Activated T-helper 17 cell treated with anti-CD3 and anti-CD28 coated beads, Interleukin-2, amount 50 U/mL, for 72 hours (primary cell): ENCODE results near the gene FRRS1L. TPM values are rescaled to one million over a fixed set of nuclear protein-coding genes. Genes with fewer than 3 reads are reported as not detected.

Experiments
- ATAC-seq: fragments of 150-1000 bp; cut with Tn5 transposase; replicated peaks from 2 replicates; pipeline ENCODE4 v1.10.0; 2021; ENCODE audit warnings: mild to moderate bottlenecking, moderate library complexity
- H3K27ac Mint-ChIP-seq: one replicate; pipeline ENCODE4 v1.8.0; 2022; ENCODE audit warnings: mixed read lengths
- H3K27me3 Mint-ChIP-seq: one replicate; pipeline ENCODE4 v1.8.0; 2022; ENCODE audit warnings: mixed read lengths
- H3K36me3 Mint-ChIP-seq: one replicate; pipeline ENCODE4 v1.8.0; 2022; ENCODE audit warnings: low read depth, mild to moderate bottlenecking, mixed read lengths
- H3K4me1 Mint-ChIP-seq: one replicate; pipeline ENCODE4 v1.8.0; 2022; ENCODE audit warnings: mixed read lengths
- H3K4me3 Mint-ChIP-seq: one replicate; pipeline ENCODE4 v1.8.0; 2022; ENCODE audit warnings: mild to moderate bottlenecking, mixed read lengths
- H3K9me3 Mint-ChIP-seq: one replicate; pipeline ENCODE4 v1.8.0; 2022; ENCODE audit warnings: mixed read lengths
- total RNA-seq, 2 donors: library from RNA; stranded (reverse); gene quantifications; one replicate each; pipeline ENCODE4 v1.2.3, GENCODE V29; 2022

FRRS1L gene
- total RNA-seq, 2 donors from 2014 or later = not detected

- no peak for ATAC-seq
- peaks cover 2% of the 10 kb centered on the region for H3K27me3 Mint-ChIP-seq
- H3K4me1 Mint-ChIP-seq = no peaks in the 10 kb centered on the region
- H3K9me3 Mint-ChIP-seq = no peaks in the 10 kb centered on the region
- H3K27ac Mint-ChIP-seq = no peak overlapping the region
- no peak overlapping the region for H3K4me3 Mint-ChIP-seq
- H3K36me3 Mint-ChIP-seq = no peaks in the 10 kb centered on the region
Observed at GRCh38 chr9:109186857-109187520, 19.9 kb upstream of the FRRS1L start.

- Mint-ChIP-seq H3K9me3 (no peaks in the 10 kb centered on the region), H3K27me3 (peaks cover 11% of the 10 kb centered on the region), H3K4me1 (no peaks in the 10 kb centered on the region), H3K4me3 (no peak overlapping the region), H3K36me3 (no peaks in the 10 kb centered on the region), H3K27ac (no peak overlapping the region)
- no peak for ATAC-seq
Observed at GRCh38 chr9:109182940-109183798, 16.1 kb upstream of the FRRS1L start.

DNA sequence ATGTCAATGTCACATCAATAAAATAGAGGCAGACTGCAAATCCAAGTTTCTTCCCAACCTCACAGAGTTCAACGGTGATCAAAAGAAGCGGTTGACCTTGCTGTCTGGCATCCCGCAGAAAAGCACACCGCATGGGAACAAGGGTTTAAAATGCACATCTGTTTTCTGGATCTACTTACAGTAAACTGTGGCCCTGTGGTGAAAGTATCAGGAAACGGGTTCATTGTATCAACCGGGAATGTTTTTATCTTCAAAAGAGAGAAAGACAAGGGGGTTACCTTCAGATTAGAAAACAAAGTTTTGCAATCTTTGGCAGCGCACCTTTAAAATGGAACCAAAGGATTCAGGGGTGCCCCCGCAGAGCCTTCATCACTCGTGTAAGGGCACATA, 15.5 kb upstream of the FRRS1L start:
- no peaks in the 10 kb centered on the region for H3K9me3 Mint-ChIP-seq

GRCh38 chr9:109181284-109181683, 14.2 kb upstream of the FRRS1L start:
- H3K4me3 Mint-ChIP-seq = no peak overlapping the region
- no peak overlapping the region for H3K27ac Mint-ChIP-seq
- ATAC-seq = peak; percentile 96
- H3K9me3 Mint-ChIP-seq = no peaks in the 10 kb centered on the region
- H3K4me1 Mint-ChIP-seq = no peaks in the 10 kb centered on the region
- H3K27me3 Mint-ChIP-seq = peaks cover 11% of the 10 kb centered on the region
- no peaks in the 10 kb centered on the region for H3K36me3 Mint-ChIP-seq

More for the DNA sequence above, 15.5 kb upstream of the FRRS1L start:
- Mint-ChIP-seq H3K4me1 (no peaks in the 10 kb centered on the region), H3K36me3 (no peaks in the 10 kb centered on the region), H3K27ac (no peak overlapping the region), H3K4me3 (no peak overlapping the region), H3K27me3 (peaks cover 11% of the 10 kb centered on the region)
- ATAC-seq = no peak

- H3K36me3 Mint-ChIP-seq = no peaks in the 10 kb centered on the region
- no peaks in the 10 kb centered on the region for H3K9me3 Mint-ChIP-seq
- H3K27ac Mint-ChIP-seq = no peak overlapping the region
- no peak for ATAC-seq
- H3K4me1 Mint-ChIP-seq = no peaks in the 10 kb centered on the region
- H3K27me3 Mint-ChIP-seq = peaks cover 11% of the 10 kb centered on the region
- no peak overlapping the region for H3K4me3 Mint-ChIP-seq
Observed at GRCh38 chr9:109179801-109180523, 12.9 kb upstream of the FRRS1L start.

GRCh38 chr9:109176963-109177362, 9.9 kb upstream of the FRRS1L start:
- peaks cover 12% of the 10 kb centered on the region for H3K27me3 Mint-ChIP-seq
- no peaks in the 10 kb centered on the region for H3K9me3 Mint-ChIP-seq
- H3K36me3 Mint-ChIP-seq = no peaks in the 10 kb centered on the region
- H3K4me1 Mint-ChIP-seq = no peaks in the 10 kb centered on the region
- ATAC-seq = no peak
- H3K4me3 Mint-ChIP-seq = no peak overlapping the region
- H3K27ac Mint-ChIP-seq = no peak overlapping the region

- no peak overlapping the region for H3K4me3 Mint-ChIP-seq
- no peaks in the 10 kb centered on the region for H3K4me1 Mint-ChIP-seq
- peaks cover 16% of the 10 kb centered on the region for H3K27me3 Mint-ChIP-seq
- H3K27ac Mint-ChIP-seq = no peak overlapping the region
- ATAC-seq = no peak
- no peaks in the 10 kb centered on the region for H3K36me3 Mint-ChIP-seq
- H3K9me3 Mint-ChIP-seq = no peaks in the 10 kb centered on the region
Observed at GRCh38 chr9:109176386-109176785, 9.3 kb upstream of the FRRS1L start.

DNA sequence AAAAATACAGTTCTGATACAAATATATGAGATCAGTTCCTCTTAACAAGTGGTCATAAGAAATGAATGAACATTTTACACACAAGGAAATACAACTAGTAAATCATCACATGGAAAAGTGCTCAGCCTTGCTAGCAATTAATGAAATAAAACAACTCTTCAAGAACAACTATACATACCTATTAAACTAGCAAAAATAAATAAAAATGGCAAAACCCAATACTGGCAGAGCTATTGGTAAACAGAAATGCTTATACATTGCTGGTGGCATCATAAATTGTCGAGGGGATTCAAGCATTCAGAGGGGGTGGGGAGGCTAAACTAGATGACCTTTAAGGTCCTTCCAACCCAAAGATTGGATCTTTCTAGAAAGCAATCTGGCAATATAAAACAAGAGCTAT, 5.9 kb upstream of the FRRS1L start:
- no peaks in the 10 kb centered on the region for H3K4me1 Mint-ChIP-seq
- H3K9me3 Mint-ChIP-seq = no peaks in the 10 kb centered on the region
- peaks cover 22% of the 10 kb centered on the region for H3K27me3 Mint-ChIP-seq
- ATAC-seq = no peak
- H3K27ac Mint-ChIP-seq = no peak overlapping the region
- no peaks in the 10 kb centered on the region for H3K36me3 Mint-ChIP-seq
- H3K4me3 Mint-ChIP-seq = no peak overlapping the region

- Mint-ChIP-seq H3K4me3 (no peak overlapping the region), H3K4me1 (peaks cover 4% of the 10 kb centered on the region), H3K9me3 (no peaks in the 10 kb centered on the region), H3K27ac (no peak overlapping the region), H3K27me3 (peaks cover 30% of the 10 kb centered on the region), H3K36me3 (no peaks in the 10 kb centered on the region)
- no peak for ATAC-seq
Observed at GRCh38 chr9:109171926-109172325, 4.9 kb upstream of the FRRS1L start.

DNA sequence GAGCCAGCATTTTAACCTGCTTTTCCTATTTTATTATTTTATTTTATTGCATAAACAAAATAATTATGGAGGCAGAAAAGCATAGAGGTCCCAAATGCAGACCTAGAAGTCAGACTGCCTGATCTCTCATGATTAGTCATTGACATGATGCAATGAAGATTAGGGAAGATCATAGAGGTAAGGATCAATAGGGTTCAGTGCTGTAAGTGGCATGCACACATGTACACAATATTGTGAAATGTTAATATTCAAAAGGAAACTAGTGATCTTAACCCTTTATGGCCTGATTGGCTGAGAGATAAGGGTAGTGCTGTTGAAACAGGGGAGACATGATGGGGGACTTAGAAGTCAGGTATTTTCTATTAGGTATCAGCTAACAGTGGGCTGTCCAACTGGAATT, 1.1 kb upstream of the FRRS1L start:
- Mint-ChIP-seq H3K27ac (no peak overlapping the region), H3K36me3 (no peaks in the 10 kb centered on the region), H3K27me3 (peaks cover 55% of the 10 kb centered on the region), H3K4me1 (peaks cover 4% of the 10 kb centered on the region), H3K4me3 (no peak overlapping the region), H3K9me3 (peaks cover 5% of the 10 kb centered on the region)
- ATAC-seq = no peak

DNA sequence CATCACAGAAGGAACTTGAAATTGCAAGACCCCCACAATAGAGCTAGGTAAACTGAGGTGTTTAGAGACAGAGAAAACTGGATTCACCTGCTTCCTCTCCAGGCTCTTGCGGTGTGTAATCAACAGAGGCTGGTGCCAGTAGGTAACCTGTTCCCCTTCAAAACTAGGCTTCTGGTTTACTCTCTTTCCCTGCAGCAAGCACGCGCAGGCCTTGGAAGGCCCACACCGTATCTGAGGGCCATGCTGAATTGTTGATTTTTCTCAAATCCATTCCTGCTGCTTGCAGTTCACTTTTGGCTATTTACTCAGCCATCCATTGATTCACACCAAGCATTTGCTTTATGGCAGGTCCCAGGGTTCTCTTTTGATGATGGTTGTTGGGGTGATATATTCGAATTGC, 667 bp upstream of the FRRS1L start:
- H3K4me1 Mint-ChIP-seq = peaks cover 4% of the 10 kb centered on the region
- H3K27ac Mint-ChIP-seq = no peak overlapping the region
- H3K9me3 Mint-ChIP-seq = peaks cover 5% of the 10 kb centered on the region
- peaks cover 55% of the 10 kb centered on the region for H3K27me3 Mint-ChIP-seq
- ATAC-seq = no peak
- peak overlapping the region; percentile 35 for H3K4me3 Mint-ChIP-seq
- H3K36me3 Mint-ChIP-seq = no peaks in the 10 kb centered on the region

DNA sequence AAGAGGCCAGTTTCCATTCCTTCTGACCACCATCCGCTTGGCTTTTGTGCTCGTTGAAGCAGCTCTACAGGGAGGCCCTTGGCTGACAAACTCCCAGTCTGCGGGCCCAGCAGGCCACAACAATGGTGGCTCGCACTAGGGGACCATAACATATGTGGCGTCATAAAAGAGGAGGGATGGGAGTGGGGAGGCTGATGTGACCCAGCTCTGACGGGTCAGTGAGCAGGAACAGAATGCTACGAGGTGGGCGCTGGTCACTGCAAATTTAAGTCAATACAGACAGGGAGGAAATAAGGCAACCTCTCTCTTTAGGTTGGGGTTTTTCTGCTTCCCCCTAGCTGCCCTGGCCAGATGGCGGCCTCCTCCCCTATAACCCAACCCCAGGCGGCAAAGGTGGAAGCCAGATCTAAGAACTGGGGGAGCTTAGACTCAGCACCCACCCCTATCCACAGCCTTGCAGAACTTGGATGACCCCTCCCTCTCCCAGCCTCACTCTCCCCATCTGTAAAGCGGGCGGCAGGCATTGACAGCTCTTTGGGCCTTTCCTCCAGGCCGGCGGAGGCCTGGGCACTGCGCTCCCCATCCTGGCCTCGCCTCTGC, 778 bp downstream of the FRRS1L start:
- peaks cover 49% of the 10 kb centered on the region for H3K27me3 Mint-ChIP-seq

GRCh38 chr9:109164042-109164441, 3.0 kb downstream of the FRRS1L start:
- H3K36me3 Mint-ChIP-seq = no peaks in the 10 kb centered on the region
- ATAC-seq = no peak

More for the DNA sequence above, 778 bp downstream of the FRRS1L start:
- H3K4me3 Mint-ChIP-seq = no peak overlapping the region
- H3K9me3 Mint-ChIP-seq = peaks cover 5% of the 10 kb centered on the region
- peaks cover 4% of the 10 kb centered on the region for H3K4me1 Mint-ChIP-seq
- H3K36me3 Mint-ChIP-seq = no peaks in the 10 kb centered on the region
- ATAC-seq = no peak
- H3K27ac Mint-ChIP-seq = no peak overlapping the region

DNA sequence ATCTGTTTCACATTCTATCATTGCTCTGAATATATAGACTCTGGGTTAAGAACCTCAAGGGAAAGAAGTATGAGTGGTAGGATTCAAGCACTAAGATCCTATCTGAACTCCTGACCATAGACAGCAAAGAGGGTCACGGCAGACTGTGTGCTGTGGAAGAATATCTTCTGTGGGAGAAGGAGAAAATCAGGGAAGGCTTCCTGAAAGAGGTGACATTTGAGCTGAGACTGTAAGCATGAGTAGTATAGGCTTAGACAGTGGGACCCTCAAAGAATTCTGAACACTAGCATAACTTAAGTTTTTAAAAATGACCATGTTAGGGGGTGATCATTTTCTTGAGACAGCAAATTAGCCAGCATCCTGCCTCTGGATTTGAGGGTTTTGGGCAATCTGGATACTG, 3.9 kb downstream of the FRRS1L start:
- H3K9me3 Mint-ChIP-seq = peaks cover 5% of the 10 kb centered on the region
- H3K27me3 Mint-ChIP-seq = peaks cover 45% of the 10 kb centered on the region
- H3K27ac Mint-ChIP-seq = no peak overlapping the region
- ATAC-seq = no peak
- no peak overlapping the region for H3K4me3 Mint-ChIP-seq
- H3K36me3 Mint-ChIP-seq = no peaks in the 10 kb centered on the region
- peaks cover 4% of the 10 kb centered on the region for H3K4me1 Mint-ChIP-seq

More at GRCh38 chr9:109164042-109164441, 3.0 kb downstream of the FRRS1L start:
- H3K9me3 Mint-ChIP-seq = peaks cover 5% of the 10 kb centered on the region
- H3K4me1 Mint-ChIP-seq = peaks cover 4% of the 10 kb centered on the region
- no peak overlapping the region for H3K4me3 Mint-ChIP-seq
- H3K27ac Mint-ChIP-seq = no peak overlapping the region
- H3K27me3 Mint-ChIP-seq = peaks cover 44% of the 10 kb centered on the region
